OCI-LY3 (cell line): ENCODE measurements around the gene GAL3ST2.

Source experiments
- EZH2phosphoT487 ChIP-seq: fragments of 200-600 bp; shearing (Covaris generic); IDR thresholded peaks from 2 replicates; pipeline ENCODE4 v1.6.1; 2018; ENCODE audit warnings: antibody characterized with exemption, mixed run types, low read depth
- TF ChIP-seq, protein P1 (sequence below): fragments of 200-600, 300-600 bp; sonication (generic); IDR thresholded peaks from 2 replicates; pipeline ENCODE4 v1.5.1; 2014; ENCODE audit warnings: antibody characterized with exemption, low read length, low read depth

DNA sequence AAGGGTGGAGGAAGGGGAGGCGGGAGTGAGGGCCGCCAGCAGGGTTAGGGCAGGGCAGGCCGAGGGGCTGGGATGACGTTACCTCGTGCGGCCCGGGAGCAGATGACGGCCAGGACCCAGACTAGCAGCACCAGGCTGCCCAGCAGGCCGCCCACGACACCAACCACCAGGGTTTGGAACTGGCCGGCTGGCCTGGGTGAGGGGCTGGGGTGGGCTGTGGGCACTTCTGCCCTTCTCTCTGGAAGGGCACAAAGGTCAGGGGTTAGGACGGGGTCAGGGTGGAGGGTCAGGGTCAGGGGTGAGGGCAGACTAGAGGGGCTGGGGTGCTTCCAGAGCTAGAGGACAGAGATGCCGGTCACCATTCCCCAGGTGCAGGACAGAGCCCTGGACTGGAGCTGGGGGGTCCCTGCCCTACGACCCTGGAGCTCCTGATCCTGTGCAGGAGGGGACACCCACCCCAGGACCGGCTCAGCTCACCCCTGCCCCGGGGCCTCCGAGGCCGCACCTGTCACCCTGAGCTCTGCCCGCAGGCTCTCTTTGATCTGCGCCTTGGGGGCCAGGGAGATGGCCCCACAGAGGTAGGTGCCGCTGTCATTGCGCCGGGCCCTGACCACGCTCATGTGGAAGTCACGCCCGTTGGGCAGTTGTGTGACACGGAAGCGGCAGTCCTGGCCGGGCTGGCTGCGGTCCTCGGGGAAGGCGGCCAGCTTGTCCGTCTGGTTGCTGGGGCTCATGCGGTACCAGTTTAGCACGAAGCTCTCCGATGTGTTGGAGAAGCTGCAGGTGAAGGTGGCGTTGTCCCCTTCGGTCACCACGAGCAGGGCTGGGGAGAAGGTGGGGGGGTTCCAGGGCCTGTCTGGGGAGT lies 75.7 kb downstream of the GAL3ST2 start:
- TF ChIP-seq, protein P1, sequence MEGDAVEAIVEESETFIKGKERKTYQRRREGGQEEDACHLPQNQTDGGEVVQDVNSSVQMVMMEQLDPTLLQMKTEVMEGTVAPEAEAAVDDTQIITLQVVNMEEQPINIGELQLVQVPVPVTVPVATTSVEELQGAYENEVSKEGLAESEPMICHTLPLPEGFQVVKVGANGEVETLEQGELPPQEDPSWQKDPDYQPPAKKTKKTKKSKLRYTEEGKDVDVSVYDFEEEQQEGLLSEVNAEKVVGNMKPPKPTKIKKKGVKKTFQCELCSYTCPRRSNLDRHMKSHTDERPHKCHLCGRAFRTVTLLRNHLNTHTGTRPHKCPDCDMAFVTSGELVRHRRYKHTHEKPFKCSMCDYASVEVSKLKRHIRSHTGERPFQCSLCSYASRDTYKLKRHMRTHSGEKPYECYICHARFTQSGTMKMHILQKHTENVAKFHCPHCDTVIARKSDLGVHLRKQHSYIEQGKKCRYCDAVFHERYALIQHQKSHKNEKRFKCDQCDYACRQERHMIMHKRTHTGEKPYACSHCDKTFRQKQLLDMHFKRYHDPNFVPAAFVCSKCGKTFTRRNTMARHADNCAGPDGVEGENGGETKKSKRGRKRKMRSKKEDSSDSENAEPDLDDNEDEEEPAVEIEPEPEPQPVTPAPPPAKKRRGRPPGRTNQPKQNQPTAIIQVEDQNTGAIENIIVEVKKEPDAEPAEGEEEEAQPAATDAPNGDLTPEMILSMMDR = no peak
- no peak for TF ChIP-seq EZH2phosphoT487
